ENCODE measurements around the gene UNC93B1. TPM values are rescaled to one million over a fixed set of nuclear protein-coding genes. Genes with fewer than 3 reads are reported as not detected.
A peak's percentile ranks its signal among the peaks of the same experiment; 100 is the strongest.
"Not testable (repeated sequence)": the region's sequence is repeated elsewhere in the genome, so short reads cannot be mapped to it uniquely, and the experiment has no call there.

Gene UNC93B1
- total RNA-seq, 1 experiment from 2014 or later: 75.4 TPM

- DNase-seq (ENCODE audit: low read depth): not testable (repeated sequence)
Measured at GRCh38 chr11:67991347-67992121, 12.4 kb downstream of the UNC93B1 start.

GRCh38 chr11:67990546-67991346 is 13.2 kb downstream of the UNC93B1 start:
- not testable (repeated sequence) for DNase-seq (ENCODE audit: low read depth)

- DNase-seq (ENCODE audit: low read depth): not testable (repeated sequence)
Measured at GRCh38 chr11:67985302-67985701, 18.6 kb downstream of the UNC93B1 start.

GRCh38 chr11:67983951-67984350 is 19.9 kb downstream of the UNC93B1 start:
- no peak for DNase-seq (ENCODE audit: low read depth)

GRCh38 chr11:67982255-67982857 is 21.5 kb downstream of the UNC93B1 start:
- DNase-seq (ENCODE audit: low read depth): not testable (repeated sequence)

- DNase-seq (ENCODE audit: low read depth): not testable (repeated sequence)
Measured at GRCh38 chr11:67981226-67981625, 22.7 kb downstream of the UNC93B1 start.

GRCh38 chr11:67978766-67979418 is 25.0 kb downstream of the UNC93B1 start:
- not testable (repeated sequence) for DNase-seq (ENCODE audit: low read depth)

GRCh38 chr11:67974746-67975145 is 29.2 kb downstream of the UNC93B1 start:
- not testable (repeated sequence) for DNase-seq (ENCODE audit: low read depth)

GRCh38 chr11:67965830-67966348 is 38.0 kb downstream of the UNC93B1 start:
- DNase-seq (ENCODE audit: low read depth): not testable (repeated sequence)

- DNase-seq (ENCODE audit: low read depth): not testable (repeated sequence)
Measured at GRCh38 chr11:67964746-67965145, 39.2 kb downstream of the UNC93B1 start.

GRCh38 chr11:67963879-67964278 is 40.0 kb downstream of the UNC93B1 start:
- not testable (repeated sequence) for DNase-seq (ENCODE audit: low read depth)

GRCh38 chr11:67963217-67963616 is 40.7 kb downstream of the UNC93B1 start:
- not testable (repeated sequence) for DNase-seq (ENCODE audit: low read depth)

- DNase-seq (ENCODE audit: low read depth): not testable (repeated sequence)
Measured at GRCh38 chr11:67956236-67956635, 47.7 kb downstream of the UNC93B1 start.

GRCh38 chr11:67955461-67956007 is 48.4 kb downstream of the UNC93B1 start:
- peak; percentile 52 for DNase-seq (ENCODE audit: low read depth)

GRCh38 chr11:67954971-67955370 is 48.9 kb downstream of the UNC93B1 start:
- not testable (repeated sequence) for DNase-seq (ENCODE audit: low read depth)

- not testable (repeated sequence) for DNase-seq (ENCODE audit: low read depth)
Measured at GRCh38 chr11:67954251-67954650, 49.6 kb downstream of the UNC93B1 start.

- DNase-seq (ENCODE audit: low read depth): not testable (repeated sequence)
Measured at GRCh38 chr11:67950705-67951104, 53.2 kb downstream of the UNC93B1 start.

GRCh38 chr11:67947785-67948184 is 56.1 kb downstream of the UNC93B1 start:
- not testable (repeated sequence) for DNase-seq (ENCODE audit: low read depth)

- DNase-seq (ENCODE audit: low read depth): not testable (repeated sequence)
Measured at GRCh38 chr11:67946403-67946802, 57.5 kb downstream of the UNC93B1 start.

- DNase-seq (ENCODE audit: low read depth): not testable (repeated sequence)
Measured at GRCh38 chr11:67943406-67943805, 60.5 kb downstream of the UNC93B1 start.

Data from M059J (cell line).